ENCODE data around the gene NXPH4. TPM values are rescaled to one million over a fixed set of nuclear protein-coding genes. Genes with fewer than 3 reads are reported as not detected.

Gene NXPH4
- 1 to 10 TPM in 1 of 9 donors, under 1 TPM in 5, not detected in 3; 0.06 to 3.7 (median 0.36) TPM for total RNA-seq
- 1 to 10 TPM in 2 of 3 donors, under 1 TPM in 1; 0.62 to 1.7 (median 1.2) TPM for polyA plus RNA-seq
- long read RNA-seq, donor 1 = 0 reads
- long read RNA-seq, donor 2 = 0 reads
- long read RNA-seq, donor 3 = 0 reads
- long read RNA-seq, donor 4 = 0 reads
- long read RNA-seq, donor 5 = 0 reads
- long read RNA-seq, donor 6 = 0 reads
- long read RNA-seq, donor 7 = 0 reads
- long read RNA-seq, donor 8, partial matches to known transcripts = 12 of 12 reads
- long read RNA-seq, donor 8, other reads (novel, unspliced or antisense) = 0 of 12 reads
- long read RNA-seq, donor 9, partial matches to known transcripts = 0 of 1 reads
- long read RNA-seq, donor 9, other reads (novel, unspliced or antisense) = 0 of 1 reads
- long read RNA-seq, donor 10 = 0 reads

DNA sequence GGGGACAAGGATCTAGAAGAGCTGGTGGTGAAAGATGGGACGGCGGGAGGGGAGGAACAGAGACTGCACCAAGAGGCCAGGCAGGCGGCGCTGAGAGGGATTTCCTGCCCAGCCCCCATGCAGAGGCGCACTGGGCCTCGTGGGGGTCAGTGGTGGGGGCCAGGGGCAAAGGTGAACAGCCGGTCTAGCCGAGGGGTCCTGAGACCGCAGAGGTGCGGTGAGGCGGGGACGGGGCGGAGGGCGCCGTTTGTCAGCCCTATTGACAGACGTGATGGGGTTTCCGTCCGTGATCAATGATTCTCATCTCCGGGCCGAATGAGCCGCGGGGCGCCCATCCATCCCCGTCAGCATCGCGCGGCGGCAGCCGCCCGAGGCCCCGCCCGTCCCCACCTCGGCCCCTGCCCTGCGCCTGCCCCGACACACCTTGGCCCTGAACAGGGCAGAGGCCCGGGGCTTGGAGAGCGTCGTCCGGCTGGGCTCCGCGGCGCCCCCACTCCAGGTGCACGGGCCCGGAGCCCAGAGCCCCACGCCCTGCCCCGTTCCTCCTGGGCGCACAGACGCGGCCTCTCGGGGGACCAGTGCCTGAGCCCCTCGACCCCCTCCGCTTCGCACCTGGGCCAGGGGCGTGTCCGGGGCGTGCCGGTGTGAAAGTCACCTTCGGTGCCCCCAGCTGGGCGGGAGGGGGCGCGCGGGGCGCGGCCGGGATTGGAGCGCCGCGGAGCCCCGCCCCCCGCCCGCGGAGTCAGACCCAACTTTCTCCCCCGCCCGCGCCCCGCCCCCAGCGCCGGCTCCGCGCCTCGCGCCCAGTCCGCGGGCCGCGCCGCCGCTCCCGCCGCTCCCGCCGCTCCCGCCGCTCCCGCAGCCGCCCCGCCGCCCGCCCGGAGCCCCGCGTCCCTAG is at the start of gene NXPH4:
TSS of gene NXPH4 (plus strand) at position 781 of the 898 bp plus-strand sequence. CDS start 176 bp downstream, outside the sequence.
- peaks cover 6 to 21% of the 10 kb centered on the region in 2 donors for H3K4me1 ChIP-seq (replicated peaks in 1 of 2)
- H3K36me3 ChIP-seq (replicated peaks in 1 of 2) = peaks cover 0 to 14% of the 10 kb centered on the region in 2 donors
- H3K27ac ChIP-seq = no peak within 1 kb of the TSS
- peak within 1 kb of the TSS in 1 of 4 donors; percentile 55 for H3K4me3 ChIP-seq
- no peak for TF ChIP-seq POLR2A (IDR thresholded peaks at IDR 0.05)
- TF ChIP-seq, protein P1, sequence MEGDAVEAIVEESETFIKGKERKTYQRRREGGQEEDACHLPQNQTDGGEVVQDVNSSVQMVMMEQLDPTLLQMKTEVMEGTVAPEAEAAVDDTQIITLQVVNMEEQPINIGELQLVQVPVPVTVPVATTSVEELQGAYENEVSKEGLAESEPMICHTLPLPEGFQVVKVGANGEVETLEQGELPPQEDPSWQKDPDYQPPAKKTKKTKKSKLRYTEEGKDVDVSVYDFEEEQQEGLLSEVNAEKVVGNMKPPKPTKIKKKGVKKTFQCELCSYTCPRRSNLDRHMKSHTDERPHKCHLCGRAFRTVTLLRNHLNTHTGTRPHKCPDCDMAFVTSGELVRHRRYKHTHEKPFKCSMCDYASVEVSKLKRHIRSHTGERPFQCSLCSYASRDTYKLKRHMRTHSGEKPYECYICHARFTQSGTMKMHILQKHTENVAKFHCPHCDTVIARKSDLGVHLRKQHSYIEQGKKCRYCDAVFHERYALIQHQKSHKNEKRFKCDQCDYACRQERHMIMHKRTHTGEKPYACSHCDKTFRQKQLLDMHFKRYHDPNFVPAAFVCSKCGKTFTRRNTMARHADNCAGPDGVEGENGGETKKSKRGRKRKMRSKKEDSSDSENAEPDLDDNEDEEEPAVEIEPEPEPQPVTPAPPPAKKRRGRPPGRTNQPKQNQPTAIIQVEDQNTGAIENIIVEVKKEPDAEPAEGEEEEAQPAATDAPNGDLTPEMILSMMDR (IDR thresholded peaks at IDR 0.05) = no peak
- intact Hi-C loops (cut with DNase I) = no loop called here
- DNase-seq = peak in 2 of 7 donors; percentile 46 to 47
- 1 to 2% (median 1%) methylated on average over 12 to 92 of the region's 102 CpGs for WGBS, 4 donors
- H3K27me3 ChIP-seq = peaks cover 47% of the 10 kb centered on the region
- H3K9me3 ChIP-seq (replicated peaks in 1 of 3) = no peaks in the 10 kb centered on the region

DNA sequence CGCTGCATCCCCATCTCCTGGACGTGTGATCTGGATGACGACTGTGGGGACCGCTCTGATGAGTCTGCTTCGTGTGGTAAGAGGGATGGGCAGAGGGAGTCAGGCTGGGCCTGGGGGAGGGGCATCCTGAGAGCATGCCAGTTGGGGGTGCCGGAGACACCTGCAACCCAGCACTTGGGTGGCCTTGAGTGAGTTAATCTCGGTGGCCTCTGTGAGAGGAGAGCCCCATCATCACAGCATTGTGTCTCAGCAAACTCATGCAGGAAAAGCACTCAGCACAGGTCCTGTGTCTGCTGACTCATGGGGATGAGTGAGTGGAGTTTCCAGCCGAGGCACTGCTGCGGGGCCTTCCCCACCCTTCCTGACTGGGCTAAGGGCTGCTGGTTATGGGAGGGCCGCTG is 49.6 kb upstream of the NXPH4 start:
- Histone ChIP-seq H3K36me3 (replicated peaks in 1 of 2) (peaks cover 0 to 80% of the 10 kb centered on the region in 2 donors), H3K4me3 (no peak overlapping the region), H3K9me3 (replicated peaks in 1 of 3) (no peaks in the 10 kb centered on the region), H3K4me1 (replicated peaks in 1 of 2) (no peaks in the 10 kb centered on the region), H3K27ac (peak overlapping the region in 1 of 5 donors; percentile 43), H3K27me3 (no peaks in the 10 kb centered on the region)
- intact Hi-C loops (cut with DNase I) = no loop called here
- DNase-seq = peak in 2 of 7 donors; percentile 33 to 68
- TF ChIP-seq, protein P1 (IDR thresholded peaks at IDR 0.05) = no peak
- TF ChIP-seq POLR2A (IDR thresholded peaks at IDR 0.05) = no peak
- 66 to 71% (median 67%) methylated on average over 7 to 10 of the region's 10 CpGs for WGBS, 4 donors

DNA sequence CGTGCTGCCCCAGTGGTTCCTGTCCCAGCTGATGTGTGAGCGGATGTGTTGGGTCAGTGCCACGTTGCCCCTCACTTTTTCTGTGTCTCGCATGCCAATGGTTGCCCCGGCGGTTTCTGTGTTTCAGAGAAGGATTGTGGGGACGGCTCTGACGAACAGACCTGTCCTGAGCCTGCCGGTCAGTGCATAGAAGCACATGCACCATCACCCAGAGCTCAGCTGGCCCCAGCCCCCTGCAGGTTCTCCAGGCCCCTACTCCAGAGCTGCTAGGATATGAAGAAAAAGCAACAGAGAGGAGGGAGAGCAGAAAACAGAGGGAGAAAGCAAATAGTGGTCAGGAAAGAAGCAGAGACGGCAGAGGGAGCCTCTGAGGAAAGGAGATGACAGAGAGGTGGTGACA is 48.5 kb upstream of the NXPH4 start:
- intact Hi-C loops (cut with DNase I) = no loop called here
- 87 to 93% (median 90%) methylated on average over 10 of the region's 10 CpGs for WGBS, 4 donors
- H3K27ac ChIP-seq = no peak overlapping the region
- DNase-seq = no peak
- H3K27me3 ChIP-seq = no peaks in the 10 kb centered on the region
- H3K4me1 ChIP-seq (replicated peaks in 1 of 2) = no peaks in the 10 kb centered on the region
- H3K4me3 ChIP-seq = no peak overlapping the region
- no peaks in the 10 kb centered on the region for H3K9me3 ChIP-seq (replicated peaks in 1 of 3)
- peaks cover 0 to 79% of the 10 kb centered on the region in 2 donors for H3K36me3 ChIP-seq (replicated peaks in 1 of 2)
- TF ChIP-seq, protein P1 (IDR thresholded peaks at IDR 0.05) = no peak
- no peak for TF ChIP-seq POLR2A (IDR thresholded peaks at IDR 0.05)

All from adrenal gland (tissue), 19 donors.